ENCODE data around the gene SCRT2.
"Not testable (repeated sequence)": the region's sequence is repeated elsewhere in the genome, so short reads cannot be mapped to it uniquely, and the experiment has no call there.

Gene SCRT2

DNA sequence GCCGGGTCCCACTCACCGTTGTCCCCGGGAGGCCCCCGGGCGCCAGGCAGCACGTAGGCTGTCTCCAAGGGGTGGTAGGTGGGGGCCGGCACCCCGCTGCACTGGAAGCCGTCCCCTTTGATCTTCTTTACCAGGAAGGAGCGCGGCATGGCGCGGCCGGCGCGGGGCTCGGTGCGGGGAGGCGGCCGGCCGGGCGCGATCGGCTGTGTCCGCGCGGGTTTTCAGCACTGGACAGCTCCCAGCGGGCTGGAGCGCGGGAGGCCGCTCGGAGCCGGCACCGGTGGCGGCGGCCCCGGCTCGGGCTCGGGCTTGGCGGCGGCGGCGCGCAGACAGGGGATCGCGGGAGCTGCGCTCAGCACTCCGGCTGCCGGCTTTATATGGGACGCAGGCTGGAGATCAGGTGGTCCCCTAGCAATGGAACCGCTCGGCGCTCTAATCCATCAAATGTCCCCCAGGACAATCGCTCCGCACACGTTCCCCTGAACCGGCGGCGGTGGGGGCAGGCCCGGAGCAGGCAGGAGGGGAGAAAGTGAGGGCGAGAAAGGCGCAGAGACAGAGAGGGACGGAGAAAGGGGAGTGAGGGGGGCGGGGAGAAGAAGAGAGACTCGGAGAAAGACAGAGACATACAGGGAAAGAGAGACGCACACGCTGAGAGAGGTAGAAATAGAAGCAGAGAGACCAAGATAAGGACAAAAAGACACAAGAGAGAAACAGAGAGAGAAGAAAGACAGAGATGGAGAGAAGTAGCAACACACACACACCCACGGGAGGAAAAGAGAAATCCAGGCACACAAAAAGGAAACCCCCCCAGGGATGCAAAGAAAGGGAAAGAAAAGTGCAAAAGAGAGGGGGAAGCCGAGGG, at the start of gene SCRT2:
SCRT2 (minus strand) TSS at position 350 of the 862 bp plus-strand sequence; CDS start at position 149, 201 bp downstream.
- peak; percentile 71 for DNase-seq

DNA sequence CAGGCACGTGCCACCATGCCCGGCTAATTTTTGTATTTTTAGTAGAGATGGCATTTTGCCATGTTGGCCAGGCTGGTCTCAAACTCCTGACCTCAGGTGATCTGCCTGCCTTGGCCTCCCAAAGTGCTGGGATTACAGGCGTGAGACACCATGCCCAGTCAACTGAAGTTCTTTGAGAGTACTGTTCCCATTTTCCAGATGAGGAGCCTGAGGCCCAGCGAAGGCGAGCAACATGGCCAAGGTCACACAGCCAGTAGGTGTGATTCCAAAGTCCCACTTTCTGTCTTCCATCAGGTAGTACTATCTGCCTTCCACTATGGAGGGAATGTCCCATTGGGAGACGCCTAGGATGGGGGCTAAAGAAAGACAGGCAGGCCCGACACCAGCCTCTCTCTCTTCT, 49.2 kb upstream of the SCRT2 start:
- DNase-seq: not testable (repeated sequence)

- no peak for DNase-seq
Observed at GRCh38 chr20:723756-724155, 48.2 kb upstream of the SCRT2 start.

DNA sequence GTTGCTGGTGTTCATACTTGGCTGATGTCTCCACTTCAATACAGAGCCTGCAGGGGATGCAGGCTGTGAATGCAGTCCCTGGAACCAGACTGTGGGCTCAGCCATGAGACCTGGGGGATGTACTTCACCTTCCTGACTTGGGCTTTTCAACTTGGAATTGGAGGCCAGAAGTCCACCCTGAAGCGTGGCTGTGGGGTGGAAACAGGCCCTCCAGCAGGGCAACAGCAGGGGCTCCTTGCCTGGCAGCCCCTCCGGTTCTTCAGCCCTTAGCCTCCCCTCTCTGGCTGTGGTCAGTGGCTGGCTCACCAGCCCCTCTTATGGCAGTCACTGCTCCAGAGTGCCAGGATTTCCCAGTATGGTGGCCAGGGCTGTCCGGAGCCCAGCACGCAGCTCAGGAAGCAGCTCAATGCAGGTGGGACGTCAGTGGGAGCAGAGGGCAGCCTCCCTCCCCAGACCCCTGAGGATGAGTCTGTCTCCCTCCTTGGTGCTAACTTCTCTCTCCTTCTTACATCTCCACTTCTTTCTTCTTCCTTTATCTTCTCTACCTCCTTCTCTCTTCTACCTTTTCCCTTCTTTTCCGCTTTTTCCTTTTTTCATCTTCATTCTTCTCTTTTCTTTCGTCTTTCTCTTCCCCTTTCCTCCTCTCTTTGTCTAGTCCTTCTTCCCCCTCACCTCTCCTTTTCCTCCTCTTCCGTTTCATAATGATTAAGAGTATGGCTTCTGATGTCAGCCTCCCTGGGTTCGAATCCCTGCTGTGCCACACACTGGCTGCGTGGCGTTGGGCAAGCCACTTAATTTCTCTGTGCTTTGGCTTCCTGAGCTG, 47.4 kb upstream of the SCRT2 start:
- DNase-seq: no peak

DNA sequence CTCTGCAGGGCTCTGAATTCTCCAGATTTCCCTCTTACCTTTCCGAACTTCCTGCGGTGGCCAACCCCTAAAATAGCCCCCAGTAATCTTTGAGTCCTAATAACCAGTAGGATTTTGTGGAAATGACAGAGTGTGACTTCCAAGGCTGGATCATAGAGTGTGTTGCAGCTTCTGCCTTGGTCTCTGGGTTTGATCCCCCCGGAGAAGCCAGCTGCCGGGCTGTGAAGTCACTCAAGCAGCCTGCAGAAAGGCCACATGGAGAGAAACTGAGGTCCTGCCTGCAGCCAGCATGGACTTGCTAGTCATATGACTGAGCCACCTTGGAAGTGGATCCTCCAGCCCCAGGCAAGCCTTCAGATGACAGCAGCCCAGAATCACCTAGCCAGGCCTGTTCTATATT, 46.3 kb upstream of the SCRT2 start:
- DNase-seq: no peak

DNA sequence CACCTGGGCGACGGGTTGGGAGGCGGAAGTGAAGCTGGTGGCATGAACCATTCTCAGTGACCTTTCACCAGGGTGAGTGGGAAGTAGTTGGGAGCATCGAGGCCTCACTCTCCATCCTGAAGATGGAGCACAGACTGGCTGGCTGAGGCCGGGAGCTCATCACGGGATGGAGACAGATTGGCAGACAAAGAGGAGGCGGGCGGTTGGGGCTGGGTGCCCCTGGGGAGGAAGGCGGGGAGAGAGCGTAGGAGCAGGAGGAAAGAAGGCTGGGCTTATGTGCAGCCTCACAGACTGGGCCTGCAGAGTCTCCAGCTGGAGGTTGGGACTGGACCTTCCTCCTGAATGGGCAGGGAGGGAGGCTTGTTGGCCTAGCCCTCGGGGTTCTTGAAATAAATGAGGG, 44.2 kb upstream of the SCRT2 start:
- no peak for DNase-seq

- no peak for DNase-seq
Observed at GRCh38 chr20:719068-719467, 43.5 kb upstream of the SCRT2 start.

GRCh38 chr20:717832-718231, 42.2 kb upstream of the SCRT2 start:
- no peak for DNase-seq

DNA sequence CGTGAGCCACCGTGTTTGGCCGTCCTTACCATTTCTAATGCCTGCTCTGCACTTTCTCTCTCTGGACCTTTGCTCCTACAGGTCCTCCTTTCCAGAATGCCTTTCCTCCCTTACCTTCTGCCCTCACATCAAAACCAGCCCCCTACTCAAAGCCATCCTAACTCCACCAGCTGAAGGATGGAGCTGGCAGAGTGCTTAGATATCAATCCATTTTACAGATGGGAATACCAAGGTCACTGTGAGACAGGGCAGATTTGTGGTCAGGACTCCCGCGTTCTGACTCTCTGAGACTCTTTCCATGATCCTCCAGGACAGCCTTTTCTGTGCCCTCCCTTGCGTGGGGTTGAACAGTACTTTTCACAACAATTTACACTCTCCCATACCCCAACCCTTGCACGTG, 41.7 kb upstream of the SCRT2 start:
- no peak for DNase-seq

- DNase-seq: no peak
Observed at GRCh38 chr20:714453-714852, 38.9 kb upstream of the SCRT2 start.

DNA sequence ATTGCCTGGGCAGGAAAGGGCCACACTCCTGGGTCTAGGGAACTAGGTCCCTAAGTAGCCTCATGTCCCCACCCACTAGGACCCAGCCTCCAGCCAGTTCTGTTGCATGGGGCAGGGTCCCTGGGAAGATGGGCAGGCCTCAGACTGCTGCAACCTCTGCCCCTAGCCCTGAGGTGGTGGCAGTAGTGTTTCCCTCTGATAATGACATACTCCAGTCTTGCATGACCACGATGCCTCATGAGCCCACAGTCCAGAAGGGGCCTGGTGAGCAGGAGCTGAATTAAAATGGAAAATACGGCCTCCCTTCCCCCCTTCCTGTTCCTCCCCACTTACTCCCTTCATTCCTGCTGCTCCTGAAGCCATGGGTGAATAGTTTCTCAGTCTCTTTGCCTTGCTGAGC, 36.0 kb upstream of the SCRT2 start:
- no peak for DNase-seq

- no peak for DNase-seq
Observed at GRCh38 chr20:710780-711450, 35.3 kb upstream of the SCRT2 start.

DNA sequence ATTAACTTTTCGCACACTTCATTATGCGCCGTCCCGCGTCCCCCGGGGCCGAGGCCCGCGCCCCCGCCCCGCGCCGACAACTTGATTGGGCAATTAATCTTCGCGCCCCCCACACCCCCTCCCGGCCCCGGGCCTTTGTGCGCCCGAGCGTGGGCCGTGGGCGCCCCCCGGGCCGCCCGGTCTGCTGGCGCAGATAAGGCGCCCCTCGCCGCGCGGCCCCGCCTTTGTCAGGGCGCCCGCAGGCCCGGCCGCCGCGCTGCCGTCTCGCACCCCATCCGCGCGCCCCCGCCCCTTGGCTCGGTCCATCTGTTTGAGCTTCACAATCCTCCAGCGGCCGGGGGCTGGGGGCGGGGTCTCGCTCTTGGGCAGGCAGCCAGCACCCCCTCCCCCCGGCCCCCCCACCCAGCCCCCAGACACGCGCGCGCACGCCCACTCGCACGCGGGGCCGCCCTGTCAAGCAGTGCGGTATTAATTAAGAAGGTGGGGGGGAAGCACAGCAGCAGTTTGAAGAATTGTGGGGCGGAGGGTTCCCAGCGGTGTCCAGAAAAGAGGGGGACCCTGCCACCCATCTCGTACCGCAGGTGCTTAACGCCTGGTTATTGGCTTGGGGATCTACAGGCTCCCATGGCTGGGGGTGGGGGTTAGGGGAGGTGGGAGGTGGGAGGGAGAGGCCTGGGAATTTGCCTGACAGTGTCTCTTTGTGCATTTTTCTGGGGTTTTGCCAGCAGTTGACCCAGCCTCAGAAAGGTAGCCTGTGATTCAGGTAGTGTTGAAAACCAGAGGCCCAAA, 34.6 kb upstream of the SCRT2 start:
- no peak for DNase-seq

- no peak for DNase-seq
Observed at GRCh38 chr20:709423-709822, 33.8 kb upstream of the SCRT2 start.

DNA sequence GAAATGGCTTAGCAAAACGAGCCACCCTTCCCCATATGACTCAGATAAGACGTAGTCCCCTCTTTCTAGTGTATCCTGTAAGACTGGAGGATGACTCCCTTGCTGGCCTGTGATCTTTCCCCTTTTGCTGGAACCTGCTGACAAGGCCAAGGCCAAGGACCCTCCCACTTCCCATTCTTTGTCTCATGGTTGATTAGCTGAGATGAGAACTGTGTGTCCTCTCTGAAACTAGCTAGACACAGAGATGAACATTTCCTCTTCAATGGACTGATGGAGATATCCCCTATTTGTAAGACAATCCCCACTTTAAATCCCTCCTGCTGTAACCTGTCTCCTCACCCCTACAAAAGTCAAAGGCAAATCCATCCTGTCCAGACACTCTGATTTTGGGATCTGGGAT, 33.4 kb upstream of the SCRT2 start:
- no peak for DNase-seq

DNA sequence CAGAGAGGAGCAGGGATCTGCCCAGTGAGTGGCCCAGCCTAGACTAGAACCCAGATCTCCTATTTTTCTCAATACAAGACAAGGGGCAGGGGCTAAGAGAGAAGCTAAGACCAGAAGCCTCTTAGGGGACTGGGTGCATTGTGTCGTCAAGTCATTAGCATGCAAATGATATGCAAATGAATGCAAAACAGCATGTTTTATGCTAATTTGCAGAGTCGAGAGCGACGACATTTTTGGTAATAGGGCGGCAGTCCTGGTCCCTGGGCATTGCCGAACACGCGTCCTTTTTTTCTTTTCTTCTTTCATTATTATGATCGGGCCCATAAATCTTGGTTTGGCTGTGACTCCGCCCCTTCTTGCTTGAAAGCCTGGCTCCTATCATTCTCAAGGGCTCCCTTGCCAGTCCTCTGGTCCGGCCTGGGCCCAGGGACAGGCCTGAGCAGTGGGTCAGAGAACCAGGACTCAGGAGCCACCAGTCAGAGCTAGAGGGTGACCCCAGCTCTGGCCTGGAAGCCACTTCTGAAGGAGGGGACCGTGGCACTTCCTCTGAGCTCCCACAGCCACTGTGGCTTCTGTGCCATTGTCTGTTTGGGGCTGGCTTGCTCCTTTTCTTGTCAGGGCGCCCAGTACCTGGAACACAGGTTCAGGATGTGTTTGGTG, 32.0 kb upstream of the SCRT2 start:
- no peak for DNase-seq

DNA sequence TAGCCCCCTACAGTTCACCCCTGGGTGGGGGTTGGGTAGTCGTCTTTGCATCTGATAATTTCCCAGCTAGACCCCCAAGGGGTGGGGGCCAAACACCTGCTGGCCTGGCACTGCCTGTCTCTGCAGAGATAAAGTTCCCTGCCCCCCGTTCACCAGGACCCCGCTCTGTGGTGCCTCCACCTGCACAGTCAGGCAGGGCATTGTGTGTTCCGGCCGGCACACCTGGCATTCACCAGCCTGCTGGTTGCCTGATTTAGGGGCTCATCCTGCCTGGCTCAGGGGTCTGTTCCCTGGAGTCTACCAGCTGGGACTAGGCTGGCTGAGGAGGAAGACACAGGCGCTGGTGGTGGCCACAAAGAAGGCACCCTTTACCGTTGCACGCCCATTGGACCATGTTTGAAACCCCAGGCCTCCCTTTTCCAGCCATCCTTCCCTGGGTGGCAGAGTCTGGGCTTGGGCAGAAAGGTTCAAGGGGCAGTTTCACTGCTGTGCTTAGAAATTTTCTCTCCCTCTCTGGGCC, 30.8 kb upstream of the SCRT2 start:
- no peak for DNase-seq

DNA sequence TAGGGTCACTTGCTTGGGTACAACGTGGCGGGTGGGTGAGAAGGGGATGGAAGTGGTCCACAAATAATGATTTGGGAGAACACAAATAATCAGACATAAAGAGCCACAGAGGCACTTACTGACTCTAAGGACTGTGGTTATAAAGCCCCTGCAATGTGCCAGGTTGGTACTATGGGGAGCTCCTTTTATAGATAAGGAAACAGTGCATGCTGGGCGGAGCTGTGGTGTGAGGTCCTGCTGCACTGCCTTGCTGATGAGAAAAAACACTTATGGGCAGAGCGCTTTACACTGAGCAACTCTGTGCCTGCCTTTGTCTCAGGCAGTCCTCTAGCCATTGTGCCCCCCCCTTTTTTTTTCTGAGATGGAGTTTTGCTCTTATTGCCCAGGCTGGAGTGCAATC, 29.1 kb upstream of the SCRT2 start:
- no peak for DNase-seq

DNA sequence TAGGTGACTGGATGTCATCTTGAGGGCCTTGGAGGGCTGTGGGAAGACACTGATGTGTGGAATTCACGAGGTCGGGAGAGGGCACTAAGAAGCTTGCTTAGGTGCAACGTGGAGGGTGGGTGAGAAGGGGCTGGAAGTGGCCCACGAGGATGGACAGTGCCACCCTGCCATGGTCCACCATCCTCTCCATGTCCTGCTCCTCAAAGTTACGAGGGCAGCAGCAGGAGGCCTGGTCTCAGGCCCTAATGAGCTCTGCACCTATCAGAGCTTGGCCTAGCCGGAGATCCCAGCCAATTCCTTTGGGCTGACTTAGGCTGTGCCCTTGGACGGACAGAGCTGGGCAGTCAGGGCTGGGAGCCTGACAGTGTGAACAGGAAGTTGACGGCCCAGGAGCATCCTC, 27.8 kb upstream of the SCRT2 start:
- DNase-seq: no peak

DNA sequence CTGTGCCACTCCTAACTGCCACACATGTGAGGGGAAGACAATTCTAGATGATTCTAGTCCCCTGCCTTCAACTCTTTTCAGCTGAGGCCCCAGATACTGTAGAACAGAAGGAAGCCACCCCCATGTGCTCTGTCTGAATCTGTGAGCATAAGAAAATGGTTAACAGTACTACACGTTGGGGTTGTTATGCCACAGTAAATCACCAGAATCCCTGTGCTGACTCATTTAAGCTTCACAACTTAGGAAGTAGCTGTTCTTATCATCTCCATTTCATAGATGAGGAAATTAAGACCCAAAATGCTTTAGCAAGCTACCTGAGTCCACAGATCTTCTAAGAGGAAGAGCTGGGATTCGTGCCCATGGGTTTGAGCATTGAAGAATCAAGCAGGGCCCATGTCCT, 27.4 kb upstream of the SCRT2 start:
- DNase-seq: no peak

- DNase-seq: no peak
Observed at GRCh38 chr20:701401-702129, 26.0 kb upstream of the SCRT2 start.
